Activated gamma-delta T cell (primary cell): ENCODE measurements around the gene PCBP1.
A peak's percentile ranks its signal among the peaks of the same experiment; 100 is the strongest.
"Not testable (repeated sequence)": the region's sequence is repeated elsewhere in the genome, so short reads cannot be mapped to it uniquely, and the experiment has no call there.

Experiments used
- DNase-seq: peaks from one replicate; lab custom pipeline; 2025; lab: John Stamatoyannopoulos, UW

Gene PCBP1

DNA sequence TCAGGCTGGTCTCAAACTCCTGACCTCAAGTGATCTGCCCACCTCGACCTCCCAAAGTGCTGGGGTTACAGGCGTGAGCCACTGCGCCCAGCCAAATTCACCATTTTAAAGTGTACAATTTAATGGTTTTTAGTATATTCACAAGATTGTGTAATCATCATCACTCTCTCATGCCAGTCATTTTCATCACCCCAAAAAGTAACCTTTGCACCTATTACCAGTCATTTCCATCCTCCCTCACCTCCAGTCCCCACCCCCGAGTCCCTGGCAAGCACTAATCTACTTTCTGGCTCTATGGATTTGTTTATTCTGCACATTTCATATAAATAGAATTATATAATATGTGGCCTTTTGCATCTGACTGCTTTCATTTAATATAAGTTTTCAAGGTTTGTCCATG is 10.8 kb downstream of the PCBP1 start:
- DNase-seq, result no peak

DNA sequence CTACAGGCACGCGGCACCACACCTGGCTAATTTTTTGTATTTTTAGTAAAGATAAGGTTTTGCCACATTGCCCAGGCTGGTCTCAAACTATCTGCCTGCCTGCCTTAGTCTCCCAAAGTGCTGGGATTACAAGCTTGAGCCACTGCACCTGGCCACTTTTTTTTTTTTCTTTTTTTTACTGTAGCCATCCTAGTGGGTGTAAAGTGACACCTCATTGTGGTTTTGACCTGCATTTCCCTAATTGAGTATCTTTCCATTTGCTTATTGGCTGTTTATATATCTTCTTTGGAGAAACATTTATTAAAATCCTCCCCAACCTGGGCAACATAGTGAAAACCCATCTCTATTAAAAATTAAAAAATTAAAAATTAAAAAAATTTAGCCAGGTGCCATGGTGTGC is 12.0 kb downstream of the PCBP1 start:
- no peak for DNase-seq

DNA sequence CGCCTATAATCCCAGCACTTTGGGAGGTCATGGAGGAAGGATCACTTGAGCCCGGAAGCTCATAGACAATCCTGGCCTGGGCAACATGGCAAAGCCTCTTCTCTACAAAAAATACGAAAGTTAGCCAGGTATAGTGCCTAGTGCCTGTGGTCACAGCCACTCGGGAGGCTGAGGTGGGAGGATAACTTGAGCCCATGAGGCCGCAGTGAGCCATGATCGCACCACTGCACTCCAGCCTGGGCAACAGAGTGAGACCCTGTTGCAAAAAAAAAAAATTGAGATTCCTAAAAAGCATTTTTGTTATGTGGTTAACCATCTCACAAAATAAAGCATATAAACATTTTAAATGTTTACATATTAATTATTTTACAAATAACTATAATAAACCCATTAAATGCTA is 13.9 kb downstream of the PCBP1 start:
- DNase-seq, result no peak

DNA sequence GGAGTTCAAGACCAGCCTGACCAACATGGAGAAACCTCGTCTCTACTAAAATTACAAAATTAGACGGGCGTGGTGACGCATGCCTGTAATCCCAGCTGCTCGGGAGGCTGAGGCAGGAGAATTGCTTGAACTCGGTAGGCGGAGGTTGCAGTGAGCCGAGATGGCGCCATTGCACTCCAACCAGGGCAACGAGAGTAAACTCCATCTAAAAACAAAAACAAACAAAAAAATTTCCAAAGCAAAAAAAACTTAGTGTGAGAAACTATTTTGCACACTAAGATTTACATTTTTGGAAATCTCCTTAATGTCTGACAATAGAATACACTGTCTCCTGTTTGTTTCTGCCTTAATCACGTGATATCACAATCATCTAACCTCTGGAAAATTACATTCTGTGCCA is 14.4 kb downstream of the PCBP1 start:
- not testable (repeated sequence) for DNase-seq

DNA sequence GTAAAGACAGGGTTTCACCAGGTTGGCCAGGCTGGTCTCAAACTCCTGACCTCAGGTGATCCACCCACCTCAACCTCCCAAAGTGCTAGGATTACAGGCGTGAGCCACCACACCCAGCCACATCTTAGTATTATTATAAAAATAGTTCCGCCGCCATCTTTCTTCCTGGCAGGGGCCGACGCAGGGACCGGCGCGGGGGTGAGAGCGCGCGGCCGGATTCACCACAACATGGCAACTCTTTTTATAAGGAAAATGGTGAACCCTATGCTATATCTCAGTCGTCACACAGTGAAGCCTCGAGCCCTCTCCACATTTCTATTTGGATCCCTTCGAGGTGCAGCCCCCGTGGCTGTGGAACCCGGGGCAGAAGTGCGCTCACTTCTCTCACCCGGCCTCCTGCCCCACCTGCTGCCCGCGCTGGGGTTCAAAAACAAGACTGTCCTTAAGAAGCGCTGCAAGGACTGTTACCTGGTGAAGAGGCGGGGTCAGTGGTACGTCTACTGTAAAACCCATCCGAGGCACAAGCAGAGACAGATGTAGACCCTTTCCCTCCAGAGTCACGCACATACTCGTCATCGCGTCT is 15.1 kb downstream of the PCBP1 start:
- DNase-seq, result not testable (repeated sequence)

DNA sequence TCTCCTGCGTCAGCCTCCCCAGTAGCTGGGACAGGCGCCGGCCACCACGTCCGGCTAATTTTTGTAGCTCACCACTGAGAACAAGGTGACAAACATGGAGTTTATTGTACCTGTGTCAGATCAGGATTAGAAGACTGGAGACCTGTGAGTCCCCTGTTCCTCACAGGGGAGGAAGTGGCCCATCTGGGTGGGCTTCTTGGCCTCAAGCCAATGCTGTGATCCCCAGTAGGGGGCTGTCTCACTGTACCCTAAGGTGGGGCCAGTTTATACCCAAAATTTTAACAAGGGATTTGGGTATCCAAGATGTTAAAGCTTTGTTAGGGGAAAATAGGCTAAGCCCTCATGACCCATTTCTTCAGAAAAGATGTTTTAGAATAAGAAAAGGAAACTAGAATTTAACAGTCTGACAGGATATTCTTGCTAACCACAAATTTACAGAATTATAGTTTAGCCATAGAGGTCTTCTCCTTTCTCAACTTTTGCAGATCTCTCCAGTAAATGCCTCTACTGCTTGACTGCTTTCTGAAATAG is 16.3 kb downstream of the PCBP1 start:
- DNase-seq, result peak; percentile 19

DNA sequence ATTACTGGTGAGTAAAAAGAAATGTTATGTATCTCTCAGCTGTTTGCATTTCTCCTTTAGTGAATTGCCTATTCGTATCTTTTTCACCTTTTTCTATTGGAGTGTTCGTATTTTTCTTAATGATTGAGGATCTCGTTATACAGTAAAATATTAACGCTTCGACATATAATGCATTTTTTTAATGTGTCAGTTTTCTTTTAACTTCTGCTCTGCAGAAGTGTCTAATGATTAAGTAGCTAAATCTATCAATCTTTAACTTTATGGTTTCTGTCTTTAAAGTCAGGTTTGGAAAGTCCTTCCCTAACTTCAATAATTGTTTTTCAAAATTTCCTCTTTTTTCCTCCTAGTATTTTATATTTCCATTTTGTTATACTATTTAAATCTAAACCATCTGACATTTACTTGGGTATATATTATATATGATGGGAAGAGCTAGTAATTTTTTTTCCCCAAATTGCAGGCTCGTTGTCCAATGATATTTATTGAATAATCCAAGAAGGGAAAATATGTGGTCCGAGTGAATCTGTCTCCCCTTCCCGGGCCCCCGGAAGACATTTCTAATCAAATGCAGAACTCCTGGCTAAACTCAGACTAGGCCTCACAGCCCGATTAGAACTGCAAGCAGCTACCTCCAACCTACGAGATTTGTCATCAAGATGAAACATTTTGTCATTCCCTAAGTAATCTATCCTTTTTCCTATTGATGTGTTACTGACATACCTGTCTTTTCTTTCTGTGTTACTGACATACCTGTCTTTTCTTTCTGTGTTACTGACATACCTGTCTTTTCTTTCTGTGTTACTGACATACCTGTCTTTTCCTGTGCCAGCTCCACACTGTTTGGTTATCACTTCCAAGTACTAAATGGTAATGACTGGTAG is 17.2 kb downstream of the PCBP1 start:
- DNase-seq, result no peak

DNA sequence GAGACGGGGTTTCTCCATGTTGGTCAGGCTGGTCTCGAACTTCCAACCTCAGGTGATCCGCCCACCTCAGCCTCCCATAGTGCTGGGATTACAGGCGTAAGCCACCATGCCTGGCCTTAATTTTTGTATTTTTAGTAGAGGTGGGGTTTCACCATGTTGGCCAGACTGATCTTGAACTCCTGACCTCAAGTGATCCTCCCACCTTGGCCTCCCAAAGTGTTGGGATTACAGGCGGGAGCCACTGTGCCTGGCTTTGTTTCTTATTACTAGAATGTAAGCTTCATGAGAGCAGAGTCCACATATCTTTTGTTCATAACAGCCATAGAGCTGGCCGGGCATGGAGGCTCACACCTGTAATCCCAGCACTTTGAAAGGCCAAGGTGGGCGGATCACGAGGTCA is 18.9 kb downstream of the PCBP1 start:
- DNase-seq, result not testable (repeated sequence)

DNA sequence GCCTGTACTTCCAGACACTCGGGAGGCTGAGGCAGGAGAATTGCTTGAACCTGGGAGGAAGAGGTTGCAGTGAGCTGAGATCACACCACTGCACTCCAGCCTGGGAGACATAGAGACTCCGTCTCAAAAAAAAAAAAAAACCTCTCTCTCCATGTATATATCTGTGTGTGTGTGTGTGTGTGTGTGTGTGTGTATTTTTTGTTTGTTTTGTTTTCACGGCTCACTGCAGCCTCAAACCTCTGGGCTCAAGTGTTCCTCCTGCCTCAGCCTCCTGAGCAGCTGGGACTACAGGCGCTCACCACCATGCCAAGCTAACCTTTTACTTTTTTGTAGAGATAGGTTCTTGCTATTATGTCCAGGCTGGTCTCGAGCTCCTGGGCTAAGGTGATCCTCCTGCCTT is 23.1 kb downstream of the PCBP1 start:
- DNase-seq, result not testable (repeated sequence)

DNA sequence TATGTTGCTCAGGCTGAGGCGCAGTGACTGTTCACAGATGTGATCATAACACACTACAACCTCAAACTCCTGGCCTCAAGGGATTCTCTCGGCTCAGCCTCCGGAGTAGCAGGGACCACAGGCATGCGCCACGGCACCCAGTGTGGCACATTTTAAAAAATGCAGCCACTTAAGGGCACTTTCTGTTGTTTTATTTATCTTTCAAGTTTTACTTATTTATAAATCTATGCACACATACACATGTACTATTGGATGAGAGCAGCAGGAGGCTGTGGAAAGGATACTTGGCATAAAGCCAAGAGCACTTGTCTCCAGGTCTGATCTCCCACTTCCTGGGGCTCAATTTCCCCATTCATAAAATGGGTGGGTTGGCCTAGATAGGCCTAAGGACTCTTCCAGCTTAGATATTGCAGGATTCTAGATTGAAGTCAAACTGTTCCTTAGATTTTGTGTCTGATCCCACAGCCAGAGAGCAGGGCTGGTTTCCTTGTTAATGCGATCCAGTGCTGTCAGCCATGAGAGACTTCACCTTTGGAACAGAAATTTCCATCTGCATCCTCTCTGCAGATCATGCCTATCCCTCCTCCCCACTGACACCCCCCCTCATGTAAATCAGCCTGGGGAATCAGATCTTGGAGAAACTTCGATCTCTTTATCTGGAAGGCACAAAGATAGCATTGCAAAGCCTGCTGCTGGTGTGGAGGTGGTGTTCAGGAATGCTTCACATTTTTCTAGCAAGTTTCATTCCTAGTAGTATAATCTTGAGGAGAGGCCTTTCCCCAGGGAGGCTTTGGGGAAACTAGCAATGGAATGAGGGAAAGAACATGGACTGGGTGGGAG is 24.7 kb downstream of the PCBP1 start:
- DNase-seq, result no peak

DNA sequence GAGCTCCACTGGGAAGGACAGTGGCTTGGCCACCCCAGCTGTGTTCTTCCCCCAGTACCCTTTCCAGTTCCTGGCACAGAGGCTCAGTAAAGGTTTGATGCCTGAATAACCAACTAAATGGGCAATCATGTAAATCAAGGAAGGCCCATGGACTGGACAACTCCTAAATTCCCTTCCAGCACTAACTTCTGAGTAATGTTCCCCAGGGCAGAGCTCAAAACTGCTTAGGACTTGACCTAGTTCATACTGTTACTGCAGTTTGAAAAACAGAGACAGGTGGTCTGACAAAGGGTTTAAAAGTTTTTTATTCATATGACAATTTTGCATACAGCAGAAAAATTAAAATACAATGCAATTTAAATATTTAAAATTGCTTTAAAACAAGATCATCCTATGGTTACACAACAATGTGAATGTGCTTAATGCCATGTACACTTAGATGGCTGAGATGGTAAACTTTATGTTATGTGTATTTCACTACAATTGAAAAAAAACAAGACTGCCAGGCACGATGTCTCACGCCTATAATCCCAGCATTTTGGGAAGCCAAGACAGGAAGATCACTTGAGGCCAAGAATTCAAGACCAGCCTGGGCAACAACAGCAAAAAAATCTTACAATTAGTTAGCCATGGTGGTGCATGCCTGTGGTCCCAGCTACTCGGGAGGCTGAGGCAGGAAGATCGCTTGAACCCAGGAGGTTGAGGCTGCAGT is 26.2 kb downstream of the PCBP1 start:
- DNase-seq, result no peak

DNA sequence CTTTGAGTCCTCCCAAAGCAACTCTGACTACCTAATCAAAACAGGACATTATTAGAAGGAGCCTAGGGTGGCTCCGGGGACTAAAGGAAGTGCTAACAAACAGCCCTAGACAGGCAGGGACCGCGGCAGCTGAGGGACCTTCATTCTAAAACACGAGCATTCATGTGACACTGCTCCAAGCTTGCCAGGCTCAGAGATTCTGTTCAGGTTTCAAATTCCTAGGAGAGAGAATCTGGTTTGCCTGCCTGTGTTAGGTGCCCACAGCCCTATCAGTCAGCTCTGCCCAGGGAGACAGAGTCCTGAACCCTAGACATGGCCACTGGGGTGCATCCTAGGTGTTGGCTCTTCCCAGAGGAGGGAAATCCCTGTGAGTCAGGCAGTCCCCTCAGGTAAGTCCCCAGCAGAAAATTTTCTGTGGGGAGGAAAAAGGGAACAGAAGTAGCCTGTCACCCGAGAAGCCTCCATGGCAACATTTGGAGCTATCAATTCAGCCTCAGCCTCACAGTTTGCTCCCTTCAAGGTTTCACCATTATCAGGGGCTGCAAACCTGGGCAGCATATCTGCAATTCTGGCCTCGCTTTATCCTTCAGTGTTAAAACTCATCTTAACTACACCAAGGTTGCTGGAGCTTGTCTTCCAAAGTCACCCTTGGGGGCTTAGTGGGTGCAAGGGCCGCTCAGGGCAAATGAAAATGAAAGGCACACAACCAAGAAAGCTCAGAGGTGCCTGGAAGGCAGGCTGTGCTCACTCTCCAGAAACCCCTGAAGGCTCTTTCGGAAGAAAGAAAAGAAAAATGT is 28.6 kb downstream of the PCBP1 start:
- DNase-seq, result no peak

DNA sequence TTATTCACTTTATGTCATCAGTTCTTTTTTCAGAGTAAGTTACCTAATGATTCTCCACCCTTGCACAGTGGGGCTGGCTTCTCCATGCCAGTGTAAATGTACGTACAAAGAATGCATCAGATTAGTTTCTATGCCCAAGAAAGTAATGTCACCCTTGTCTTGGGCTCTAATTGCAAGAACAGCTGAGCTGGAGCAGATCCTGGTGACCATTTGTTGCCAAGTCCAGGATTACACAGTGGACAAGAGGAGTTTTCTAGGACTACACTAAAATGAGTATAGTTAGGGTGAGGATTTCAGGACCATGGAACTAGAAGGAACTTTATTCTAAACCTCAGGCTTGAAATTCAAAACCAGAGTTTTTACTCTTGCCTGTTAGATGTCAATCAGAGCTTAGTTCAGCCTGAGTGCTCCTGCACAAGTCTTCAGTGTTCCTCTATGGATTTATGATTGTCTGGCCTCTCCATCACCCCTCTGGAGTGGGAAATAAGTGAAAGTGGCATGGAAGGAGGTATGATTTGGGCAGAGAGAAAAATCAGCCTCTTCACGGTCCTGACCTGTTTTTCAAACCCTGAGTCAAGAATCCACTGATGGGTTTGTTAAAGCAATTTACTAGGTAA is 29.8 kb downstream of the PCBP1 start:
- DNase-seq, result no peak

DNA sequence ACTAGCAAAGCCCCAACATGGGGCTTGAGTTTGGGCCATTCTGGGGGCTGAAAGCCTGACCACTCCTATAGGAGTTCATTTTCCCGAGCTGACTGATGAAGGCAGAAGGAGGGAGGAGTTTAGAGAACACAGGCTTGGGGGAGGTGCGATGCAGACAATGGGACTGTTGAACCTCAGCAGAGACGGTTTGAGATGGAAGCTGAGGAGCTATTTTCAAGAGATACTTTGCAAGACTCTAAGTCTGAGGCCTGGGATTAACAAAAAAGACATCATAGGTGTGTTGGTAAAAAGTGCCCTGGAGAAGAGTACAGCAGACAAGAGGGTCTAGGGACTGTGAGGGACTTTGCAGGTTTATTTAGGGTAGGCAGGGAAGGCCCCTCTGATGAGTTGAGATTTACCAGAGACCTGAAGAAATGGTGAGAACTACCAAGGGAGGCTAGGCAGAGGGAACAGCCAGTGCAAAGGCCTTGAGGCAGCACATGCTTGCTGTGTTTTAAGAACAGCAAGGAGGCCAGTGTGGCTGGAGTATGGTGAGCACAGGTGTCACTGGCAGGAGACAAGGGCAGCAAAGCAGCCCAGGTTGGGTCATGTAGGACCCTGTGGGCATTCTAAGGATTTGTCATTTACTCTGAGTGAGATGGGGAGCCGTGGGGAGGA is 31.6 kb downstream of the PCBP1 start:
- DNase-seq, result no peak

DNA sequence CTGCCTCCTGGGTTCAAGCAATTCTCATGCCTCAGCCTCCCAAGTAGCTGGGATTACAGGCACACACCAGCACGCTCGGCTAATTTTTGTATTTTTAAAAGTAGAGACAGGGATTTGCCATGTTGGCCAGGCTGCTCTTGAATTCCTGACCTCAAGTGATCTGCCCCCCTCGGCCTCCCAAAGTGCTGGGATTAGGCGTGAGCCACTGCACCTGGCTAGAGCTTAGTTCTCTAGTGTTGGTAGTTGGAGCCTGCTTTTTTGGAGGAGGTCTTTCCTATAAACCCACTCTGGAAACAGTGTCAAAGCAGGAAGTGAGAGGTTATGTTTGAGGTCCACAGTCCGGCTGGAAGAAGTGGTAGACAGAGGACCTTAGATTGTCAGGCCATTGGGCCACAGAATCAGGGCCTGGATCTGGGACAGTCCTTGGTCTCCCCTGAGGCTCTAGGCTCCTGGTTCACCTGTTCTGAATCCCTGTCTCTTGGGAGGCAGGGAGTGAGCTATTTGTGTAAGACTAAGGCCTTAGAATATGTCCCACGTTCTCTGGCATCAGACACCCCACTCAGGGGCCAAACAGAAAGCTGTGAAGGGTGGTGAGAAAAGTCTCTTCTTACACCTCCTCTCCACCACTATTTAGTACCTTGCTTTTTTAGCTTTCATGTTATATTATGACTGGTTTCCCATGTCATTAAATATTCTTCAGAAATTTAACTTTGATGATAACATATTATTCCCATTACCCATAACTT is 34.5 kb downstream of the PCBP1 start:
- DNase-seq, result no peak

DNA sequence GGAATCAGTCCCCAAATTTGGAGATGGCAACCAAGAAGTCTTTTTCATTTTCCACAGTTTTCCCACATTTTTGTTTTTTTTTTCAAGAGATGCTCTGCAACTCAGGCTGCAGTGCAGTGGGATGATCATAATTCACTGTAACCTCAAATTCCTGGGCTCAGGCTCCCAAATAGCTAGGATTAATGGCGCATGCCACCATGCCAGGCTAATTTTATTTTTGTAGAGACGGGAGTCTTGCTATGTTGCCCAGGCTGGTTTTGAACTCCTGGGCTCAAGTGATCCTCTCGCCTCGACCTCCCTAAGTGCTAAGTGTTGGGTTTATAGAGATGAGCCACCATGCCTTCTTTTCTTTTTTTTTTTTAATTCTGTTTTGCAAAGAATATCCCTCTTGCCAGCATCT is 35.2 kb downstream of the PCBP1 start:
- DNase-seq, result no peak

DNA sequence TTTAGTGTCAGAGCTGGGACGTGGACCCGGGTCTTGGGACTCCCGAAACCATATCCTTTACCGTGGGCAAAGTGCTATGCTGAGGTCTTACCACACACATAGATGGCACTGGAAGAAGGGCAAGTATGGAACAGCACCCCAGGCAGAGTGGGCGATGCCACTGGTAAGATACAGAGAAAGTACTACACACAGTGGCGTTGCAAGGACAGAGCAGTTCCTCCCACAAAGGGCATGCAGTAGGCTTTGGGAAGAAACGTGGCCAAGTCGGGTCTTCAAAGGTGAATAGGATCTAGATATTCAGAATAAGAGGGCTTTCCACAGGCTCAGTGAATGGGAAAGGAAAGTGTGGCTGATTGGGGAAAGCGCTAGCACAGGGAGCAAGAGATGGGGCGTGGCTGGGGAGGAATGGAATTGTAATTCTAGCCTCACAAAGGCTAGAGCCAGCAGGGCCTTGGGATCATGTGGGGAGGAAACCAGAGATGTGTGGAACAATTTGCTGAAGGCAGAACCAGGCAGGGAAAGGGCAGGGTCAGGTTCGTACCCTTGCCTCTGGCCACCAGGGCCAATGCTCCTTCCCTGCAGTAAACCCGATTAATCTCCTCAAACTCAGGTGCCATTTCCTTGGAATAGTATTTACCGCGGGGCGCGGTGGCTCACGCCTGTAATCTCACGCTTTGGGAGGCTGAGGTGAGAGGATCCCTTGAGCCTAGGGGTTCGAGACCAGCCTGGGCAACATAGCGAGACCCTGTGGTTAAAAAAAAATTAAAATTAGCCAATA is 36.0 kb downstream of the PCBP1 start:
- DNase-seq, result no peak

DNA sequence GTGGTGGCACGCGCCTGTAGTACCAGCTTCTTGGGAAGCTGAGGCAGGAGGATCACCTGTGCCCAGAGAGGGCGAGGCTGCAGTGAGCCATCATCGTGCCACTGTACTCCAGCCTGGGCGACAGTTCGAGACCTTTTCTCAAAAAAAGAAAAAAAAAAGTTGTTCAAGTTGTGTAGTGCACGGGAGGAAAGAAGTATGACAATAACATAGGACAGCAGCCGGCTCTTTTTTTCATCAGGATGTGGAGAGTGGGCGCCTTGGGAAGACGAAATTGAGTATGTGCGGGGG is 36.5 kb downstream of the PCBP1 start:
- DNase-seq, result no peak
